ENCODE data around the gene TTC9.

GRCh38 chr14:70641548-70642302 lies at the start of gene TTC9:
- TF ChIP-seq EZH2phosphoT487 (IDR thresholded peaks at IDR 0.05; ENCODE audit: borderline replicate concordance, low read length): no peak
- TF ChIP-seq CTCF (conservative IDR thresholded peaks at IDR 0.05; ENCODE audit: low read depth, low read length): no peak
- peak; percentile 12 for TF ChIP-seq EZH2 (IDR thresholded peaks at IDR 0.05; ENCODE audit: low read length, unreplicated experiment)
